GM23338 (cell line): ENCODE results near the gene ITIH5.

Experiments
- CTCF ChIP-seq, 2 experiments: fragments of 200-600 bp in 1 of 2; sonication (generic) in 1 of 2; conservative IDR thresholded peaks; 2 replicates each; pipeline versions ENCODE4 v1.5.1 to v1.6.1; 2016 to 2017; ENCODE audit warnings: antibody characterized with exemption in 2 of 2, low read depth in 2 of 2, mild to moderate bottlenecking in 2 of 2, moderate library complexity in 1 of 2
- EZH2 ChIP-seq: fragments of 200-600 bp; sonication (generic); IDR thresholded peaks from one replicate; pipeline ENCODE4 v1.8.0; 2017; ENCODE audit warnings: antibody characterized with exemption, mild to moderate bottlenecking, low read depth; ENCODE audit not compliant: unreplicated experiment
- ZNF462 ChIP-seq: fragments of 250-450 bp; sonication (Bioruptor Pico); IDR thresholded peaks from 2 replicates; pipeline ENCODE4 v1.5.0; 2020; ENCODE audit warnings: mild to moderate bottlenecking, moderate library complexity

GRCh38 chr10:7703140-7703539 is 36.4 kb upstream of the ITIH5 start, which contains the start of gene ITIH2:
- no peak for TF ChIP-seq CTCF (conservative IDR thresholded peaks at IDR 0.05; ENCODE audit: low read depth in 2 of 2)
- TF ChIP-seq ZNF462 (CRISPR knock-in tag): no peak
- no peak for TF ChIP-seq EZH2
